HepG2 (cell line): ENCODE results near the gene NELL2. TPM values are rescaled to one million over a fixed set of nuclear protein-coding genes. Genes with fewer than 3 reads are reported as not detected.

Experiments used
- ATAC-seq: fragments of 200-7000 bp; cut with Tn5 transposase; 3 replicates; pipeline ENCODE4 v1.9.1; 2020; ENCODE audit warnings: mild to moderate bottlenecking, moderate library complexity
- BruUV-seq: library from RNA; stranded (reverse); fragments of 400-500 nt; replicated peaks from 2 replicates; lab custom pipeline; 2021; lab: Mats Ljungman, UMichigan
- CTCF ChIA-PET: fragments of 300-600 bp; formaldehyde crosslinking; extraction: SDS; loops from one replicate; lab custom pipeline; 2021; ENCODE audit warnings: low total read pairs, inconsistent platforms, low intra/inter-chr PET ratio; lab: Yijun Ruan, JAX
- POLR2A ChIA-PET: fragments of 350-600 bp; sonication (Branson Sonifier 250); formaldehyde crosslinking; loops from one replicate; lab custom pipeline; 2020; ENCODE audit warnings: antibody characterized with exemption, inconsistent platforms; lab: Yijun Ruan, JAX
- DNase-seq: peaks from one replicate; pipeline ENCODE4 v3.0.0-alpha.2; 2015; ENCODE audit warnings: low spot score
- FAIRE-seq: peaks from 3 replicates; lab custom pipeline; 2011; peaks lifted over from hg19 to GRCh38; lab: Jason Lieb, UNC
- H2AFZ ChIP-seq: one replicate; pipeline ENCODE4 v1.6.1; 2011; ENCODE audit warnings: low read length, inconsistent platforms
- H3K27ac ChIP-seq: fragments of 300-600 bp; 3 replicates; pipeline ENCODE4 v1.8.0; 2011; ENCODE audit warnings: mixed run types, mild to moderate bottlenecking, mixed read lengths, low read length, inconsistent platforms; ENCODE audit not compliant: insufficient read depth; ENCODE audit errors: extremely low read length
- H3K27me3 ChIP-seq, 2 experiments: fragments of 200-600 bp in 1 of 2; 2 replicates in 1 of 2; 3 replicates in 1 of 2; pipeline versions ENCODE4 v1.6.0 to v1.8.0; 2011; ENCODE audit warnings: low read length in 2 of 2, mild to moderate bottlenecking in 2 of 2, moderate library complexity in 2 of 2, inconsistent platforms in 1 of 2; ENCODE audit not compliant: insufficient read depth in 2 of 2, control insufficient read depth in 1 of 2
- H3K36me3 ChIP-seq, 2 experiments: fragments of 200-600 bp in 1 of 2; replicated peaks in 1 of 2; 2 replicates in 1 of 2; 3 replicates in 1 of 2; pipeline versions ENCODE4 v1.5.1 to v1.8.0; 2011; ENCODE audit warnings: low read length in 2 of 2, inconsistent platforms in 1 of 2; ENCODE audit not compliant: insufficient read depth in 2 of 2, control insufficient read depth in 1 of 2
- H3K4me1 ChIP-seq: 2 replicates; pipeline ENCODE4 v1.5.1; 2012; ENCODE audit warnings: low read length, inconsistent platforms; ENCODE audit not compliant: insufficient read depth
- H3K4me2 ChIP-seq: 2 replicates; pipeline ENCODE4 v1.6.0; 2011; ENCODE audit warnings: low read depth, low read length, inconsistent platforms
- H3K4me3 ChIP-seq, 3 experiments: fragments of 200-600 bp in 1 of 3; sonication (generic), shearing (Covaris generic) in 1 of 3; replicated peaks in 1 of 3; 2 replicates each; pipeline ENCODE4 v1.5.1; 2011 to 2016; ENCODE audit warnings: low read length in 3 of 3, inconsistent platforms in 2 of 3, low read depth in 2 of 3, mild to moderate bottlenecking in 2 of 3, control low read depth in 1 of 3, mixed read lengths in 1 of 3; ENCODE audit not compliant: insufficient read depth in 1 of 3
- H3K79me2 ChIP-seq: one replicate; pipeline ENCODE4 v1.6.1; 2011; ENCODE audit warnings: low read length, inconsistent platforms; ENCODE audit not compliant: insufficient read depth
- H3K9ac ChIP-seq: 2 replicates; pipeline ENCODE4 v1.6.0; 2011; ENCODE audit warnings: mild to moderate bottlenecking, low read depth, low read length, inconsistent platforms; ENCODE audit not compliant: insufficient read depth
- H3K9me3 ChIP-seq: 2 replicates; pipeline ENCODE4 v1.5.1; 2012; ENCODE audit warnings: mild to moderate bottlenecking, low read length
- H4K20me1 ChIP-seq: 2 replicates; pipeline ENCODE4 v1.6.0; 2011; ENCODE audit warnings: inconsistent platforms, mild to moderate bottlenecking, low read length, moderate library complexity; ENCODE audit not compliant: insufficient read depth
- BRCA1 ChIP-seq: sonication (generic); formaldehyde crosslinking; IDR thresholded peaks from 2 replicates; pipeline ENCODE4 v1.4.0; 2020; ENCODE audit warnings: missing genetic modification reagents
- CAMTA2 ChIP-seq: sonication (generic); formaldehyde crosslinking; IDR thresholded peaks from 2 replicates; pipeline ENCODE4 v1.4.0; 2020; ENCODE audit warnings: mild to moderate bottlenecking, missing genetic modification reagents, borderline replicate concordance
- CCDC6 ChIP-seq: sonication (generic); formaldehyde crosslinking; IDR thresholded peaks from 2 replicates; pipeline ENCODE4 v1.8.1; 2022; ENCODE audit warnings: mild to moderate bottlenecking, missing genetic modification reagents, moderate library complexity
- HMGA1 ChIP-seq: sonication (generic); formaldehyde crosslinking; conservative IDR thresholded peaks from 2 replicates; pipeline ENCODE4 v1.4.0; 2020; ENCODE audit warnings: missing genetic modification reagents
- MYC ChIP-seq: sonication (generic); formaldehyde crosslinking; IDR thresholded peaks from 2 replicates; pipeline ENCODE4 v1.9.0; 2021; ENCODE audit warnings: missing genetic modification reagents, borderline replicate concordance
- ONECUT2 ChIP-seq: sonication (generic); formaldehyde crosslinking; IDR thresholded peaks from 2 replicates; pipeline ENCODE4 v1.4.0; 2020; ENCODE audit warnings: missing genetic modification reagents
- RXRA ChIP-seq: sonication (generic); formaldehyde crosslinking; IDR thresholded peaks from 2 replicates; pipeline ENCODE4 v1.5.1; 2020; ENCODE audit warnings: missing genetic modification reagents
- SALL1 ChIP-seq: sonication (generic); formaldehyde crosslinking; IDR thresholded peaks from 2 replicates; pipeline ENCODE4 v1.8.0; 2022; ENCODE audit warnings: mild to moderate bottlenecking, missing genetic modification reagents
- TOPORS ChIP-seq: sonication (generic); formaldehyde crosslinking; IDR thresholded peaks from 2 replicates; pipeline ENCODE4 v1.8.0; 2023; ENCODE audit warnings: mild to moderate bottlenecking, missing genetic modification reagents
- TP53 ChIP-seq: sonication (generic); formaldehyde crosslinking; conservative IDR thresholded peaks from 2 replicates; pipeline ENCODE4 v1.4.0; 2020; ENCODE audit warnings: missing genetic modification reagents
- ZIK1 ChIP-seq: sonication (generic); formaldehyde crosslinking; IDR thresholded peaks from 2 replicates; pipeline ENCODE4 v1.5.0; 2020; ENCODE audit warnings: mild to moderate bottlenecking, low read depth, missing genetic modification reagents, borderline replicate concordance
- ZKSCAN5 ChIP-seq: sonication (generic); formaldehyde crosslinking; IDR thresholded peaks from 2 replicates; pipeline ENCODE4 v1.5.1; 2020; ENCODE audit warnings: mild to moderate bottlenecking, missing genetic modification reagents
- ZNF17 ChIP-seq: sonication (generic); formaldehyde crosslinking; IDR thresholded peaks from 2 replicates; pipeline ENCODE4 v1.5.0; 2020; ENCODE audit warnings: mild to moderate bottlenecking, missing genetic modification reagents
- ZNF224 ChIP-seq: sonication (generic); formaldehyde crosslinking; IDR thresholded peaks from 2 replicates; pipeline ENCODE4 v1.5.0; 2020; ENCODE audit warnings: mild to moderate bottlenecking, missing genetic modification reagents
- WGBS: methylation state at CpG from one replicate; pipeline ENCODE4 v1.1.6; 2017; ENCODE audit warnings: low lambda C conversion rate; 5-methylcytosine and 5-hydroxymethylcytosine counted together
- in situ Hi-C: cut with HindIII; loops from 2 replicates; pipeline ENCODE4 v1.10.0; 2017; ENCODE audit warnings: low pct_unique_long_range_greater_than_20kb; ENCODE audit not compliant: extremely low pct_ligation_motif_present
- intact Hi-C: fragments of 100-400 bp; cut with micrococcal nuclease; formaldehyde crosslinking; loops from one replicate; pipeline ENCODE4 v1.10.0; 2022; ENCODE audit not compliant: unreplicated experiment
- polyA plus RNA-seq, 8 experiments: library from polyadenylated mRNA; depleted of rRNA in 3 of 8; stranded (reverse) in 7 of 8; unstranded in 1 of 8; fragments of >200 nt; fragmentation: Illumina TruSeq in 4 of 8; extraction: Trizol in 4 of 8; gene quantifications; 2 replicates each; pipeline versions ENCODE4 v1.2.1 to v1.2.3, GENCODE V29; 2011 to 2016; ENCODE audit warnings: low read depth in 4 of 8, missing spikeins in 1 of 8, mixed read lengths in 1 of 8; ENCODE audit not compliant: insufficient read depth in 1 of 8
- total RNA-seq, 5 experiments: library from RNA; depleted of rRNA; stranded (reverse); fragments of >200 nt; fragmentation: Illumina TruSeq; extraction: Trizol; gene quantifications; 2 replicates each; pipeline ENCODE4 v1.2.3, GENCODE V29; 2016; ENCODE audit warnings: low read depth in 1 of 5
- TF ChIP-seq, protein P1 (sequence below): sonication (generic); formaldehyde crosslinking; IDR thresholded peaks from 2 replicates; pipeline ENCODE4 v1.8.1; 2023; ENCODE audit warnings: mild to moderate bottlenecking, missing genetic modification reagents, borderline replicate concordance
- TF ChIP-seq, protein P2 (sequence below): sonication (generic); formaldehyde crosslinking; IDR thresholded peaks from 2 replicates; pipeline ENCODE4 v1.4.0; 2020; ENCODE audit warnings: missing genetic modification reagents
- TF ChIP-seq, protein P3 (sequence below), 2 experiments: sonication (generic) in 1 of 2; formaldehyde crosslinking in 1 of 2; IDR thresholded peaks; 2 replicates each; pipeline versions ENCODE4 v1.4.0 to v1.6.1; 2016 to 2020; ENCODE audit warnings: borderline replicate concordance in 1 of 2, low read depth in 1 of 2, mild to moderate bottlenecking in 1 of 2, missing genetic modification reagents in 1 of 2

Gene NELL2
- total and polyA plus RNA-seq, 2 of the 13 experiments (the other 11 are each of a cell fraction or from before 2014, with no cell fraction given), result 0.11 TPM; not detected in 1

DNA sequence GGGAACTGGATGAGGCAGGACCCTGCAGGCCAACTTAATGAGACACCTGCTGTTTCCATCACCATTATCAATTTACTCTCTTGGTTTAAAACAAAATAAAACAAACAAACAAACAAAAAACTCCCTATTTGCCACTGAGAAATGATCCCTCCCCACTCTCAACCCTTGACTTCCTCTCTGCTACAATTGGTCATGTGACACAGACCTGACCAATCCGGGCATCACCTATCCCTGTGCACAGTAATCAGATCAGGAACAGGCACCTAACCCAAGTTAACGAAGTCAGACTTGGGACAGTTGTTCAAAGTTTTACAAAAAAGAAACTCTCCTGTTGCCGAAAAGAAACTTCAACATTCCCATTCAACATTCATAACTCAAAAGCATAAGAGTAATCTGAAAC is 58.4 kb downstream of the NELL2 start:
- FAIRE-seq, result no peak
- no peaks in the 10 kb centered on the region for H3K79me2 ChIP-seq
- no peak overlapping the region for H3K27ac ChIP-seq
- H2AFZ ChIP-seq, result no peak overlapping the region
- WGBS, result 2% methylated on average over 3 of the region's 3 CpGs
- no peak overlapping the region for H3K9ac ChIP-seq
- intact Hi-C loops, result no loop called here
- no TSS peak for BruUV-seq
- no peak overlapping the region for H3K4me3 ChIP-seq
- H3K4me2 ChIP-seq, result no peak overlapping the region
- no peaks in the 10 kb centered on the region for H3K9me3 ChIP-seq
- H3K27me3 ChIP-seq, result no peaks in the 10 kb centered on the region
- no peak for TF ChIP-seq ZNF224 (CRISPR knock-in tag)
- TF ChIP-seq, protein P1, sequence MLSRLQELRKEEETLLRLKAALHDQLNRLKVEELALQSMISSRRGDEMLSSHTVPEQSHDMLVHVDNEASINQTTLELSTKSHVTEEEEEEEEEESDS, result no peak
- no peak for TF ChIP-seq SALL1 (CRISPR knock-in tag)
- TF ChIP-seq BRCA1, result no peak
- TF ChIP-seq, protein P2, sequence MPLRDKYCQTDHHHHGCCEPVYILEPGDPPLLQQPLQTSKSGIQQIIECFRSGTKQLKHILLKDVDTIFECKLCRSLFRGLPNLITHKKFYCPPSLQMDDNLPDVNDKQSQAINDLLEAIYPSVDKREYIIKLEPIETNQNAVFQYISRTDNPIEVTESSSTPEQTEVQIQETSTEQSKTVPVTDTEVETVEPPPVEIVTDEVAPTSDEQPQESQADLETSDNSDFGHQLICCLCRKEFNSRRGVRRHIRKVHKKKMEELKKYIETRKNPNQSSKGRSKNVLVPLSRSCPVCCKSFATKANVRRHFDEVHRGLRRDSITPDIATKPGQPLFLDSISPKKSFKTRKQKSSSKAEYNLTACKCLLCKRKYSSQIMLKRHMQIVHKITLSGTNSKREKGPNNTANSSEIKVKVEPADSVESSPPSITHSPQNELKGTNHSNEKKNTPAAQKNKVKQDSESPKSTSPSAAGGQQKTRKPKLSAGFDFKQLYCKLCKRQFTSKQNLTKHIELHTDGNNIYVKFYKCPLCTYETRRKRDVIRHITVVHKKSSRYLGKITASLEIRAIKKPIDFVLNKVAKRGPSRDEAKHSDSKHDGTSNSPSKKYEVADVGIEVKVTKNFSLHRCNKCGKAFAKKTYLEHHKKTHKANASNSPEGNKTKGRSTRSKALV (CRISPR knock-in tag), result no peak
- TF ChIP-seq TP53, result no peak
- no peak for TF ChIP-seq MYC (CRISPR knock-in tag)
- TF ChIP-seq ZNF17, result no peak
- TF ChIP-seq TOPORS (CRISPR knock-in tag), result no peak
- no peak for TF ChIP-seq CAMTA2
- no peak for TF ChIP-seq RXRA (CRISPR knock-in tag)
- no peak for TF ChIP-seq CCDC6
- TF ChIP-seq ZIK1, result no peak
- no peak for TF ChIP-seq HMGA1 (CRISPR knock-in tag)
- no peak for TF ChIP-seq ZKSCAN5 (CRISPR knock-in tag)
- TF ChIP-seq, protein P3, sequence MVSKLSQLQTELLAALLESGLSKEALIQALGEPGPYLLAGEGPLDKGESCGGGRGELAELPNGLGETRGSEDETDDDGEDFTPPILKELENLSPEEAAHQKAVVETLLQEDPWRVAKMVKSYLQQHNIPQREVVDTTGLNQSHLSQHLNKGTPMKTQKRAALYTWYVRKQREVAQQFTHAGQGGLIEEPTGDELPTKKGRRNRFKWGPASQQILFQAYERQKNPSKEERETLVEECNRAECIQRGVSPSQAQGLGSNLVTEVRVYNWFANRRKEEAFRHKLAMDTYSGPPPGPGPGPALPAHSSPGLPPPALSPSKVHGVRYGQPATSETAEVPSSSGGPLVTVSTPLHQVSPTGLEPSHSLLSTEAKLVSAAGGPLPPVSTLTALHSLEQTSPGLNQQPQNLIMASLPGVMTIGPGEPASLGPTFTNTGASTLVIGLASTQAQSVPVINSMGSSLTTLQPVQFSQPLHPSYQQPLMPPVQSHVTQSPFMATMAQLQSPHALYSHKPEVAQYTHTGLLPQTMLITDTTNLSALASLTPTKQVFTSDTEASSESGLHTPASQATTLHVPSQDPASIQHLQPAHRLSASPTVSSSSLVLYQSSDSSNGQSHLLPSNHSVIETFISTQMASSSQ (IDR thresholded peaks at IDR 0.05; ENCODE audit: low read depth), result no peak
- TF ChIP-seq, protein P3 (CRISPR knock-in tag; IDR thresholded peaks at IDR 0.05; ENCODE audit: borderline replicate concordance), result no peak
- no peak for TF ChIP-seq ONECUT2 (CRISPR knock-in tag)
- no peak for DNase-seq
- CTCF ChIA-PET, result no interaction called here
- no peaks in the 10 kb centered on the region for H4K20me1 ChIP-seq
- in situ Hi-C loops, result no loop called here
- no peaks in the 10 kb centered on the region for H3K36me3 ChIP-seq
- no peak for ATAC-seq
- POLR2A ChIA-PET, result no interaction called here
- H3K4me1 ChIP-seq, result no peaks in the 10 kb centered on the region
